ENCODE measurements around the gene DIP2C.
"Not testable (repeated sequence)": the region's sequence is repeated elsewhere in the genome, so short reads cannot be mapped to it uniquely, and the experiment has no call there.

The DIP2C gene

DNA sequence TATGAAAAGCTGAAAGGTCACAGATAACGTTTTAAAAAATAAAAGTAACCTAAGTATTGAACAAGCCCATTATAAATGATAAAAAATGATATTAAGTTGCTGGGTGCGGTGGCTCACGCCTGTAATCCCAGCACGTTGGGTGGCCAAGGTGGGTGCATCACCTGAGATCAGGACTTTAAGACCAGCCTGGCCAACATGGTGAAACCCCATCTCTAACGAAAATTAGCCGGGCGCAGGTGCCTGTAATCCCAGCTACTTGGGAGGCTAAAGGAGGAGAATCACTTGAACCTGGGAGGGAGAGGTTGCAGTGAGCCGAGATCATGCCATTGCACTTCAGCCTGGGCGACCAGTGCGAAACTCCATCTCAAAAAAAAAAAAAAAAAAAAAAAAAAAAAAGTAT is 93.3 kb downstream of the DIP2C start:
- not testable (repeated sequence) for DNase-seq (ENCODE audit: low spot score)

DNA sequence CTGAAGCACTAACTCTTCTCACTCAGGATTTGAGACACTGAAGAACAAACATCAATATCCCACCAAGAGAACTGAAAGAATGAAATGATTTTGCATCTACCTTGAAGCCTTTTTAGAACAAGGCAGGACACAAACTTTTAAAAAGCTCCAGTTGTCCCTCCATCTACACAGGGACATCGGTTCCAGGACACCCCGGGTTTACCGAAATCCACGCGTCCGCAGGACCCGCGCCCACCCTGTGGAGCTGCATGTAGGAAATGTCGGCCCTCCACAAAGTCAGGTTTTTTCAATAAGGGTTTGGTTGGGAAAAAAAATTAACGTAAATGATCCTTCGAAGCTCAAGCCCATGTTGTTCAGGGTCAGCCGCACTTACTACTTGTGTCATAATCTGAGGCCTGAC is 94.0 kb downstream of the DIP2C start:
- no peak for DNase-seq (ENCODE audit: low spot score)

DNA sequence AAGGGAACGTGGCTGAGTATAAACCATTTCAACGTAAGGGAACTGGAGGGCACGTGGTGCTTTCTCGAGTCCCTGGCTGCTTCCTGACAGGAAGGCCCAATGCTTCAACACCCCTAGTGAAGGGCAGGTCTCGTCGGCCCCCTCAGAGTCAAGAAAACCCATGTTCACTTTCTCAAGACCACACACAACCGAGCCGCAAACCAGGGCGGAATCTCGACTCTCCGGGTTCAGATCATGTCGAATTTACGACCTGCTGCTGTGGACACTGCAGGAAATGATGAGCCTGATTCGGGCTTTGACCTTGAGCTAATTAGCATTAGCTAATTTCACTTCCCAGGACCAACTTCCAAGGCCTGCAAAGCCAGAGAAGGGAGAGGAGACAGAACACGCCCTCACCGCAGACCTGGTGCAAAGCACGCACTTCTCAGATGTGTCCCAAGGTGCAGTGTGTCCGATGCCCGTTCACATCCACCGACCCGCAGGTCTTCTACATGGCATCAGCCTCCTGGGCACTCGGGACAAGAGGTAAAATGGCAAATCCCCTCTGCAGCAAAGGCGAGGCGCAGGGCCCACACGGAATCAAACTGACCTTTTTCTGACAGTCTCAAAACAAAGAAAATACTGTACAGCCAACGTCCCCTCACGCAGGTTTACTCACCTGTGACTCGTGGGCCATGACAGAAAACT is 94.7 kb downstream of the DIP2C start:
- no peak for DNase-seq (ENCODE audit: low spot score)

DNA sequence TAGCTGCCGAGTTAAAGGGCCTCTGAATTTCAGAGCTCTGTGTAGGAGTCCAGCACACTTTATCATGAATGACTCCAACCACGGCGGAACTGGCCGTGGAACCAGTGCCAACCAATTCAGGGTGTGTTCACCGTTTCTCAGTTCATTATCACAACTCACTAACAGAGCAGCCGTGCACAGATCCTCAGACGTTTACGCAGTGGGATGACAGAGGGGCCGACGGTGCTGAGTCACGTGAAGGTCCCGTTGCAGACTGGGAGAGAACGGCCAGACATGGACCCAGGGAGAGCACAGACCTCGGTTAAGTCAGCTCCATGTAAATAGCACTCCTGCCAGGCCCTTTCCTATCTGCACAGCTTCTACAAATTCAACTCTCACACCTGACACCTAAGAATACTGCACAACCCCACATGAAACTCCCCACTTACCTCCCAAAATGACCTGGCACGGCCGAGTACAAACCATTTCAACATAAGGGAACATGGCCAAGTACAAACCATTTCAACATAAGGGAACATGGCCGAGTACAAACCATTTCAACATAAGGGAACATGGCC is 95.5 kb downstream of the DIP2C start:
- DNase-seq (ENCODE audit: low spot score): no peak

DNA sequence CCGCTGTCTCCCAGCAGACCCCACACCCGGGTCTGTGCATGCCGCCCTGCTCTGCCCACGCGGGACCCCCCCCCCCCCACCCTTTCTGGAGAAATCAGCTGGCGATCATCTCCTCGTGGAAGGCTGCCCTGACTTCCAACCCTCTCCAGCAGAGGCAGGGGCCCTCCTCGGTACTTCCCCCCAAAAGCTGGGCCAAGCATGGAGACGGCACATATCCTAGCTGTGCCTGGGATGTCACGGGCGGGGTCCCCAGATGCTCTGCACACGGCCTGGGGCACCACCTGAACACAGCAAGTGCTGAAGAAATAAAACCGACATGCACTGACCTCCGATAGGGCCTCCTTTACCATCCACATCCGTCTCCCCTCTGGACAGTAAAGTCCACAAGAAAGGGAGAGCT is 96.0 kb downstream of the DIP2C start:
- no peak for DNase-seq (ENCODE audit: low spot score)

DNA sequence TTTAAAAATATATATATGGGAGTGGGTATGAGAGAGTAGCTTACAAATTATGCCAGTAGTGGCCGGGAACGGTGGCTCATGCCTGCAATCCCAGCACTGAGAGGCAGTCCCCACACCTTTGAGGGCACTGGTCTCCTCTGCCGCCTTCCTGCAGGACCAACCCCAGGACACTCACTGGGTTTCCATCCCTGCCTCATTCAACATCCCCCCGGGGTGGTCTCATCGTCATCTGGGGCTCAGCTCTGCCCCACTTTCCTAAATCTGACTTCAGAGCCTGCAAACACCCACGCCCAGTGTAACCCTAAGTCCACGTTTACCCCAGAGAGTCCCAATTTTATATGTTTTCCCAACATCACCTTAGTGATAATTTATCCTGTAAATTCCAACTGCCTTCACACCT is 96.5 kb downstream of the DIP2C start:
- DNase-seq (ENCODE audit: low spot score): no peak

DNA sequence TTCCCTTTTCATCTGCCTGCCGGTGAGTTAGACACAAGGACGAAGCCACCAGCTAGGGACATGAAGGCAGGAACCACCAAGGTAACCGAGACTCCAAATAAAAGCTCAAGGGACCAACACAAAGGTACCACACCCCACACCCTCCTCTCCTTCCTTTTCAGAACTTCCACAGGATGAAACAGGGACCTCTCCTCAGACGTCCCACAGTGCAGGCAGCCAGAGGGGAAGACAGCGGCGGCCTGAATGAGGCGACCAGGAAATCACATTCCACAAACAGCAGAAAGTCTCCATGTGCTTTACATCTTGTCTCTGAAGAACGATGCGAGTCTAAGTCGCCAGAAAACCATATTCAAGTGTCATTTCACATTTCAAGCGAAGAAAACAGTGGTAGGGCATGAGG is 97.8 kb downstream of the DIP2C start:
- no peak for DNase-seq (ENCODE audit: low spot score)

DNA sequence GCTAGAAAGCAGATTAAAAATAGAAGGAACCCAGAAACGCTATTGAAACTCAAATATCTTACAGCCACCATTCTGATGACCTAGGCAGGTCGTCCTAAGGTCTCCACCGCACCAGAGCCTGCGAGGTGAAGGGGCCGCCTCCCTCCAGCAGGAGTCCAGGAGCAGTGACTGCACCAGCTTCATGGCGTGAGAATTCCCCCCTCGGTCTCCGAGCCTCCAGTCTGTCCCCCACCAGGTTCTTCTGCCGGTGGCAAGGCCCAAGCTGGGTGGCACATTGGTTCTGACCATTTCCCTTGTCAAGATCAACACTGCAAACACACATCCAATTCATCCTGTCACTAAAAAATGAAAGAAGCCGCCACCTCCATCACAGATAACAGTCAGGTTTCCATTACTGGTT is 98.7 kb downstream of the DIP2C start:
- no peak for DNase-seq (ENCODE audit: low spot score)

DNA sequence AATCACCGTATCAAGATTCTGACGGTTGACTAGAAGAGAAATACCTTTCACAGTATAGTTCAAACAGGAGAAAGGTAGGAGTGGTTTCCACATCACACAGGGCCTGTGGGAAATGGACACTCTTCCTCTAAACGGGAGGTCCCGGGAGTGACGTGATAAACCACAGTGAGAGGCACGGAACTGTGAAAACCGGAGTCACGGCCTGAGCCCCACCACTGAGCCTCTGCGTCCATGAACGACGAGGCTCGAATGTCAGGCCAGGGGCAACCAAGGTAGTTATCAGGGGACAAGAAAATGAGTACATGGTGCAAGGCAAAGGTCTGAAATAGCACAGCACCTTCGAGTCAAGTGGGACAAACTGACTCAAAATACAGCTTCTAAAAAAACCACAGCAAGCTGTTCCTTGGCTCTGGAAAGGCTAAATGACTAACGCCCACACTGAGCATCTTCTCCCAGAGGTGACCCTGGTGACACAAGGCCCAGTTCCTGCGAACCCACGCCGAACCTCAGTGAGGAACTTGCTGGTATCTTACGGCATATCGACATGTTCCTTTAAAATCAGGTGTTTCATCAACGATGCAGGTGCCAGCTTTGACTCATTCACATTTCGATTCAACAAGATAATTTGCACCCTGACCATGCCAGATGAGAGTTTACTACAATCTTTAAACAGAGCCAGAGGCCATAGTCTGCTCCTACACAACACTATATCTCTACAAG is 99.3 kb downstream of the DIP2C start:
- DNase-seq (ENCODE audit: low spot score): no peak

DNA sequence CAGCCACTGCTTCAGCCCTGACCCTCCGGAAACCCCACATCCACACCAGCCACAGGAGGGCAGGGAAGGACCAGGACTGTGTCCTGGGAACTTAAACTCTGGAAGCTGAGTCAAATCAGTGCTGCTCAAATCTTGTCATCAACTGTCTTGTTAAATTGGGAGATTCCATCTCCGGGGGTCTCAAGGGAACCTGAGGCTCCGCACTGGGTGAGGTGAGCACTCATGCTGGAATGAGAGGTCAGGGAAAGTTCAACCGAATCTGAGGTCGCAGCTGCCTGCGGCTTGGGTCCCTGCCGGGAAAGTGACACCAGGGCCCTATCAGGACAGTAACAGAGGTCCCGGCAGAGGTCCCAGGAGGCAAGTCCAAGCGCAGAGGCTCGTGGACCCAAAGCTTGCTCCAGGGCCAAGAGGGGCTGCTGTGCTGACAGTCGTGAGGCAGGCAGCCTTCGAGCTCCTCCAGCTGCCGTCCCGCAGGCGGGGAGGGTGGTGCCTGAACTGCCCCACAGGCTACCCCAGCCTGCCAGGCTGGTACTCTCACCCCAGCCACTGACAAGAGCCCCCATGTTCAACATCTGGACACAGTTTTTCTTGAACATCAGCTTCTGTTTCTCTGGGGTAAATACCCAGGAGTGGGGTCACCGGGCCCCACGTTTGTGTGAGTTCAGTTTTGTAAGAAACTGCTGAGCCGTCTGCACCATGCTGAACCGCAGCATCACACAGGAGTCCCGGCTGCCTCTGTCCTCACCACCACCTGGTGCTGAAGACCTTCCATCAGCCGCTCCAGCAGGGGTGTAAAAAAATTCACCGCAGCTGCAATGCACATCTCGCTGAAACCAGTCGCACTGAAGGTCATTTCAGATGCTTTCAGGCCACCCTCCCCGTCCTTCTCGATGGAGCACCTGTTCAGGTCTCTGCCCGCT is 101.0 kb downstream of the DIP2C start:
- no peak for DNase-seq (ENCODE audit: low spot score)

DNA sequence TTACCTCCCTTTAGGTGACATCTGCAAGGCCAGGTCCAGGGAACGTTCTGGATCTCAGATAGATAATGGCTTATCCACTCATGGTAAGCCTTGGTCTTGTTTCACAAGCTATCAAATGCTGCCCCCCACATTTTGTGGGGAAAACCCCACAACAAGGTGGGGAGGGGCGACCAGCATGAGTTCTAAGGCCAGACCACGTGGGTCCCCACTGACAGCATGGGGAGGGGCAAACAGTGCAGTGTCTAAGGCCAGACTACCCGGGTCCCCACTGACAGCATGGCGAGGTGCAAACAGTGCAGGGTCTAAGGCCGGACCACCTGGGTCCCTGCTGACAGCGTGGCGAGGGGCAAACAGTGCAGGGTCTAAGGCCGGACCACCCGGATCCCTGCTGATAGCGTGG is 102.8 kb downstream of the DIP2C start:
- DNase-seq (ENCODE audit: low spot score): no peak

DNA sequence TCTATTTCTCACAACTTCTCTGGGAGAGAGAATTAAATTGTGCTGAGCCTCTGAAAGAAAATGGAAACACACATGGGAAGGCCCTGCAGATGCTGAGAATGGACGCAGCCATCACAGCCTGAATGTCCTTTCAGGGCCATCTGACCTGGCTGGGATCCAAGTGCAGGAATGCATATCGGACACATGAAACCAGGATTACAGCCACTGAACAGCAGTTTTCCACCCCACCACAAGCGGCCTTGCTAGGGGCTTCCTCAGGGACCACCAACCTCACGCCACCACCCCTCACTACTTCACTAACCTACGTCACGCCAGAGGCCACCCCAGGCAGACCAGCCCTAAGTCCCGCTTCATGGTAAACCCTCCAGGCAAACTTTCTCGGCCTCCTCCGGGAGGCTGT is 103.3 kb downstream of the DIP2C start:
- DNase-seq (ENCODE audit: low spot score): no peak

DNA sequence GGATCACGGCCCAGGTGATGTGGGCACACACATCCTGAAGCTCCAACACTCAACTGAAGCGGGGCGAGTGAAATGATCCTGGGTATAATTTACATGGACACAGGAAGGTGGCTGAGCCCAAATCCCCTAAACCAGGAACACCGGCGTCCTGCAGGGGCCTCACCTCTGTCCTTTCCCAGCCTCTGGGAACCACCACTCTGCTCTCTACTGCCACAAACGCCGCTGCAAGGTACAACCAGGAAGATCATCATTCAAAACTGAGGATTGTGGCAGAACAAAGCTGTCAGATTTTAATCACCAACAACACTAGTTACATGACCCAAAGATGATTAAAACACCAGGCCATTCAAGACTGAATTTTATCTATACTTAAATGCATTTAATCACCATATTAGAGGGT is 104.0 kb downstream of the DIP2C start:
- DNase-seq (ENCODE audit: low spot score): no peak

DNA sequence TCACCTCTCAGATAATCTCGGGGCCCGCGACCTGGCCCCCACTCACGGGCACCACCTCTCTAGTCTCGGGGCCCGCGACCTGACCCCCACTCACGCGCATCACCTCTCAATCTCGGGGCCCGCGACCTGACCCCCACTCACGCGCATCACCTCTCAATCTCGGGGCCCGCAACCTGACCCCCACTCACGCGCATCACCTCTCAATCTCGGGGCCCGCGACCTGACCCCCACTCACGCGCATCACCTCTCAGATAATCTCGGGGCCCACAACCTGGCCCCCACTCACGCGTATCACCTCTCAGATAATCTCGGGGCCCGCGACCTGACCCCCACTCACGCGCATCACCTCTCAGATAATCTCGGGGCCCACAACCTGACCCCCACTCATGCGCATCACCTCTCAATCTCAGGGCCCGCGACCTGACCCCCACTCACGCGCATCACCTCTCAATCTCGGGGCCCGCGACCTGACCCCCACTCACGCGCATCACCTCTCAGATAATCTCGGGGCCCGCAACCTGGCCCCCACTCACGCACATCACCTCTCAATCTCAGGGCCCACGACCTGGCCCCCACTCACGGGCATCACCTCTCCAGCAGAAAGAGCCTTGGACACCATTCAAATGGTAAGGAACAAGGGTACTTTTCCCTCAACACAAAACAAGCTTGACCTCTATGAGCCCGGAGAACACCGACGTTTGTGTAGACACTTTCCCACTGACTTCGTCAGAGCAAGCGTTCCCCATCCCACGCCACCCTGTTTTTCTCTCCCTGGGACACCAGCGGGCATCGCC is 104.8 kb downstream of the DIP2C start:
- not testable (repeated sequence) for DNase-seq (ENCODE audit: low spot score)

DNA sequence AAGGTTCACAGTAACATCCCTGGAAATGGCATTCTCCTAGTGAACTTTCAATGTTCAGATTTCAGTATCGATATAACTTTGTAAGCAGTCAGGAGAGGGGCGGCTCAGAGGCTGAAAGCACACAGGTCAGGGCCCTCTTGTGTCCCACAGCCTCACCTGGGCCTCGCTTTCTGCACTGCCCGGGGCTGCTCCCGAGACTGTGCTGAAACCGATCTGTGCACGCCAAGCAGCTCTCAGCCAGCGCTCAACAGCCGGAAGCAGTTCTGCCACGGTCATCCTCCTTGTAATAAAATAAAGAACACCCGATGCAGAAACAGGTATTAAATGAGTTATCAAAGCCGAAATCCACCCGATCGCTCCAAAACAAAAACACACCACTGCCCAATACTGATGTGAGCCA is 106.0 kb downstream of the DIP2C start:
- DNase-seq (ENCODE audit: low spot score): no peak

DNA sequence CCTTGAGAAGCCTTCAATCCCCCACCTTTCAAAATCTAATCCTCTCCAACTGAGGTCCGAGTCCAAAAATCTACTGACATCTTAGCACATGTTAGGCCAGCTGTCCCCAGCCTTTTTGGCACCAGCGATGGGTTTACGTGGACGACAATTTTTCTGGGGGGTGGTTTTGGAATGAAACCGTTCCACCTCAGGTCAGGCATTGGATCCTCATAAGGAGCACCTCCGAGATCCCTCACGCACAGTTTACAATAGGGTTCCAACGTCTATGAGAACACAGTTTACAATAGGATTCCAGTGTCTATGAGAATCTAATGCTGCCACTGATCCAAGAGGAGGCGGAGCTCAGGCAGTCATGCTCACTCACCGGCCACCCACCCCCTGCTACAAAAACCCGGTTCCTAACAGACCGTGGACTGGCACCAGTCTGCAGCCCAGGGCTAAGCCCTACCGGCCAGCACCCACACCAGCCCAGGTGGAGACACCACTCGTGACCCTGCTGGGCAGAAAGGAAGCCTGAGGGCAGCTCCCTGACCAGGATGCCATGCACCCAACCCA is 107.6 kb downstream of the DIP2C start:
- no peak for DNase-seq (ENCODE audit: low spot score)

DNA sequence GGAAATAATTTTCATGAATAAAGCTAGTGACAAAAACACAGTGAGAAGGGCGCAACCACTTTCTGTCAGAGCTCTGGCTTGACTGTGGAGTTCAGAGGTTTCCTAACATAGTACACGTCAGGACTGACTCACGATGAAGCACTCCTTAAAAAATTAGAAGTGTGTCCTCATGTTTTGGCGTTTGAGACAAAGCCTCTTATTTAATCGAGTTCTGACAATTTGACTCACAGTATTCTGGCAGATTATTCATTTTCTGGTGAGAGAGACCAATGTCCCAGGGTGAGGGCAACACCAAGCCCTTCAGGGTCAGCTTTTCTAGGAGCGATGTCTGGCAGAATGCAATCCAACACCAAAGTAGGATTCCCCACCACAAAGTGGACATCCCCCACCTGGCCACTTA is 108.7 kb downstream of the DIP2C start:
- DNase-seq (ENCODE audit: low spot score): no peak

DNA sequence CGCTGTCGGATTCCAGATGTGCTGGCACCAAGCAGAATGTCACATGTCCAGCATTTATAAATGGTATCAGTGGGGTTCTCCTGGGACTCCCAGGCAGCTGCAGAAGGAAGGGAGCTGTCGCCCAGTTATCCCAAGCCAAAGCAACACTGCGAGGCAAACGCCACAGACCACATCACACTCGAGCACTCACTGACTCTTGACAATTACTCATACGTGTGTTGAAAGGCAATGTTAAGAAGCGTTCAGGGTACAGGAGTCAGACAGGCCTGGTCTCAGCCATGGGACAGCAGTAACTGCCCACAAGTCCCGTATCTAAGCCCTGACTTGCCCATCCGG is 113.4 kb downstream of the DIP2C start:
- no peak for DNase-seq (ENCODE audit: low spot score)

DNA sequence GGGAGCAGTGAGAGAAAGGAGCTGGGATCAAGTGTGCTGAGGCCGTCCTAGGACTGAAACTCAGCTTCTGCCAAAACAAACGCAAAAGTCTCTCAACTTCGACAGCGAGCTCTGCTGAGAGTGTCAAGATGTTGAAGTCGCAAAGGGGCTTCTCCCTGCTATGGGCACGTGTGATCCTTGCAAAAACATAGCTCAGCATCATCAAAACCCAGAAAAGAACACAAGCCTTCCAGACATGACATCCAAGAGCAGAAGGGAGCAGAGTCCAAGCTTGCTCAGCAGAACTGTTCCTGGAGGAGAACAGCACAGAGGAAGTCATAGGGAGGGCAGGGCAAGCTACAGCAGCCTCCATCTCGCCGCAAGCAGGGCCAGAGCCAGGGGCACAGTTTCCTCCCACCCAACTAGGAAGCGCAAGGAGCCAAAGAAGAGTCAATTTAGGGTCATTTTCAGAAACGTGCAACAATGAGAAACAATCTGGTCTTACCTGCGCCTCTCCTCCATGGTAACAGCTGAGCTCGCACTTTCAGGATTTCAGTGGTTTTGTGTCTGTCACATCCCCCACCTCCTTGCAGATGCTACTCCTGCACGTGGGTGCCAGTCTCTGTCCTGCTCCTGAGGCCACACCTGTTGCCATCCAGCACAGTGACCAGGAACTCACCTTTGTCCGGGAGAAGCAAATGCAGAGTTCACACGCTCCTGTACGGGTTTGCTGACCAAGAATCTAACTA is 113.9 kb downstream of the DIP2C start:
- DNase-seq (ENCODE audit: low spot score): no peak

DNA sequence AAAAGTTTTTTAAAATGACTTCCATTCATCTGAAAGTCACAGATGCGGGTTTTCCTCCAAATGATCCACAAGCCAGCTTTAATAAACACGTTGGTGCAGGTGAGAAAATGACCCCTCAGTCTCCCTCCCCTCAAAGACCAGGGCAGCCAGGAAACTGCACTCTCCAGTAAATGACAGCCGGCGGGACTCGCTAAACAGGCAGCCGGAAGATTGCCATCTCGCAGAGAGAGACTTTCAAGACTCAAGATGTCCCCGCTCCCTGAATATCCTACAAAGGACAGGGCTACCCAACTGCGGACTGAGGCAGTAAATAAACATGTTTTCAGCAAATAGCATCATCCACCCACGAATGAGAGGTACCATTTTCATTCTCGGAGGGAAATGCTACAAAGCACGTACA is 116.8 kb downstream of the DIP2C start:
- no peak for DNase-seq (ENCODE audit: low spot score)

Measured in SW480 (cell line).